Caco-2 (cell line): ENCODE data around the gene IFIT5. TPM values are rescaled to one million over a fixed set of nuclear protein-coding genes. Genes with fewer than 3 reads are reported as not detected.
"Not testable (repeated sequence)": the region's sequence is repeated elsewhere in the genome, so short reads cannot be mapped to it uniquely, and the experiment has no call there.

Experiments
- BruUV-seq: library from RNA; stranded (reverse); fragments of 400-500 nt; replicated peaks from 2 replicates; lab custom pipeline; 2021; lab: Mats Ljungman, UMichigan
- CTCF ChIA-PET: fragments of 300-600 bp; sonication (Branson Sonifier 250); formaldehyde crosslinking; loops from one replicate; lab custom pipeline; 2022; ENCODE audit warnings: antibody characterized with exemption; lab: Charles Lee
- POLR2A ChIA-PET: fragments of 300-600 bp; sonication (Branson Sonifier 250); formaldehyde crosslinking; loops from one replicate; lab custom pipeline; 2022; ENCODE audit warnings: antibody characterized with exemption; lab: Charles Lee
- DNase-seq, 2 experiments: peaks; one replicate each; pipeline versions ENCODE4 v3.0.0 to v3.0.0-alpha.2; 2020 to 2022
- H3K27me3 ChIP-seq: replicated peaks from 2 replicates; pipeline ENCODE4 v1.6.0; 2011; ENCODE audit warnings: low read length; ENCODE audit not compliant: control insufficient read depth, insufficient read depth
- H3K36me3 ChIP-seq: 2 replicates; pipeline ENCODE4 v1.5.1; 2011; ENCODE audit warnings: low read length; ENCODE audit not compliant: control insufficient read depth, insufficient read depth
- H3K4me1 ChIP-seq: fragments of 250-450 bp; sonication (Bioruptor Pico); 2 replicates; pipeline ENCODE4 v1.5.1; 2020; ENCODE audit warnings: mild to moderate bottlenecking
- H3K4me3 ChIP-seq: 2 replicates; pipeline ENCODE4 v1.5.1; 2011; ENCODE audit warnings: low read depth, mild to moderate bottlenecking, control low read depth, low read length
- H3K9me3 ChIP-seq: fragments of 250-450 bp; sonication (Bioruptor Pico); 2 replicates; pipeline ENCODE4 v1.5.1; 2020; ENCODE audit warnings: mild to moderate bottlenecking, moderate library complexity
- H3K27ac Mint-ChIP-seq: one replicate; pipeline ENCODE4 v1.8.0; 2022; ENCODE audit warnings: mixed read lengths; ENCODE audit not compliant: unreplicated experiment
- H3K27me3 Mint-ChIP-seq: one replicate; pipeline ENCODE4 v1.8.0; 2022; ENCODE audit warnings: mixed read lengths; ENCODE audit not compliant: insufficient read depth, unreplicated experiment
- H3K36me3 Mint-ChIP-seq: one replicate; pipeline ENCODE4 v1.8.0; 2022; ENCODE audit warnings: mild to moderate bottlenecking, mixed read lengths; ENCODE audit not compliant: insufficient read depth, unreplicated experiment
- H3K4me1 Mint-ChIP-seq: one replicate; pipeline ENCODE4 v1.8.0; 2022; ENCODE audit warnings: low read depth, mixed read lengths; ENCODE audit not compliant: unreplicated experiment
- H3K4me3 Mint-ChIP-seq: one replicate; pipeline ENCODE4 v1.8.0; 2022; ENCODE audit warnings: mild to moderate bottlenecking, moderate library complexity, mixed read lengths; ENCODE audit not compliant: unreplicated experiment
- H3K9me3 Mint-ChIP-seq: one replicate; pipeline ENCODE4 v1.8.0; 2022; ENCODE audit warnings: mixed read lengths; ENCODE audit not compliant: unreplicated experiment
- intact Hi-C: fragments of 100-400 bp; cut with micrococcal nuclease; formaldehyde crosslinking; loops from one replicate; pipeline ENCODE4 v1.10.0; 2022; ENCODE audit not compliant: unreplicated experiment
- total RNA-seq: library from RNA; stranded (reverse); gene quantifications from 2 replicates; pipeline ENCODE4 v1.2.3, GENCODE V29; 2022
- TF ChIP-seq, protein P1 (sequence below), 2 experiments: fragments of 200-600 bp in 1 of 2; IDR thresholded peaks; 1 replicate in 1 of 2; 2 replicates in 1 of 2; pipeline versions ENCODE4 v1.5.1 to v1.8.0; 2011 to 2022; ENCODE audit warnings: antibody characterized with exemption in 1 of 2, control low read depth in 1 of 2, inconsistent platforms in 1 of 2, low read depth in 1 of 2, low read length in 1 of 2, mild to moderate bottlenecking in 1 of 2, moderate library complexity in 1 of 2; ENCODE audit not compliant: insufficient read depth in 1 of 2, severe bottlenecking in 1 of 2, unreplicated experiment in 1 of 2

IFIT5 gene
- total RNA-seq, 1 experiment from 2014 or later = 2.4 TPM

DNA sequence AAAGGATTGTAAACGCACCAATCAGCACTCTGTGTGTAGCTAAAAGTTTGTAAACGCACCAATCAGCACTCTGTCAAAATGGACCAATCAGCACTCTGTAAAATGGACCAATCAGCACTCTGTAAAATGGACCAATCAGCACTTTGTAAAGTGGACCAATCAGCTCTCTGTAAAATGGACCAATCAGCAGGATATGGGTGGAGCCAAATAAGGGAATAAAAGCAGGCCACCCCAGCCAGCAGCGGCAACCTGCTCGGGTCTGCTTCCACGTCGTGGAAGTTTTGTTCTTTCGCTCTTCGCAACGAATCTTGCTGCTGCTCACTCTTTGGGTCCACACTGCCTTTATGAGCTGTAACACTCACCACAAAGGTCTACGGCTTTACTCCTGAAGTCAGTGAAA lies 2.1 kb upstream of the IFIT5 start:
- H3K27ac Mint-ChIP-seq, H3K4me3 Mint-ChIP-seq, H3K27me3 ChIP-seq, BruUV-seq, H3K4me1 Mint-ChIP-seq, CTCF ChIA-PET, DNase-seq, H3K4me1 ChIP-seq, intact Hi-C loops, POLR2A ChIA-PET, H3K27me3 Mint-ChIP-seq, H3K4me3 ChIP-seq, H3K36me3 Mint-ChIP-seq, H3K36me3 ChIP-seq, H3K9me3 ChIP-seq, H3K9me3 Mint-ChIP-seq: not testable (repeated sequence)

DNA sequence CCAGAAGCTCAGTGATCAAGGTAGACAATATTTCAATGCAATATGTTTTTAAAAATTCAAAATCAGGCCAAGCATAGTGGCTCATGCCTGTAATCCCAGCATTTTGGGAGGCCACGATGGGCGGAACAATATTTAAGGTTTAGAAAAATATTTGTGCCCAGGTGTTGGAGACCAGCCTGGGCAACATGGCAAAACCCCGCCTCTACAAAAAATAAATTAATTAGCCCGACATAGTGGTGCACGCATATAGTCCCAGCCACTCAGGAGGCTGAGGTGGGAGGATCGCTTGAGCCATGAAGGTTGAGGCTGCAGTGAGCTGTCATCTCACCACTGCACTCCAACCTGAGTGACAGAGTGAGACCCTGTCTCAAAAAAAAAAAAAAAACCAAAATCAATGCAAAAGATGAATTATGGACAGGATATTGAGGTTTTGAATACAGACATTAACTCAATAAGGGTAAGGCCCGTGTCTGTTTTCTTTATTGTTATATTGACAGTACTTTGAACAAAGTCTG lies 913 bp upstream of the IFIT5 start:
- no peak for DNase-seq
- no peaks in the 10 kb centered on the region for H3K36me3 ChIP-seq
- POLR2A ChIA-PET = no interaction called here
- H3K4me3 ChIP-seq = no peak overlapping the region
- Mint-ChIP-seq H3K4me3 (peak overlapping the region; percentile 77), H3K9me3 (no peaks in the 10 kb centered on the region), H3K36me3 (no peaks in the 10 kb centered on the region), H3K4me1 (no peaks in the 10 kb centered on the region), H3K27ac (peak overlapping the region; percentile 14), H3K27me3 (no peaks in the 10 kb centered on the region)
- intact Hi-C loops = no loop called here
- CTCF ChIA-PET = no interaction called here
- BruUV-seq = no TSS peak
- H3K27me3 ChIP-seq = no peaks in the 10 kb centered on the region
- H3K4me1 ChIP-seq = peaks cover 4% of the 10 kb centered on the region; the same call in 1 of the 2 replicates
- H3K9me3 ChIP-seq = no peaks in the 10 kb centered on the region
- TF ChIP-seq, protein P1, sequence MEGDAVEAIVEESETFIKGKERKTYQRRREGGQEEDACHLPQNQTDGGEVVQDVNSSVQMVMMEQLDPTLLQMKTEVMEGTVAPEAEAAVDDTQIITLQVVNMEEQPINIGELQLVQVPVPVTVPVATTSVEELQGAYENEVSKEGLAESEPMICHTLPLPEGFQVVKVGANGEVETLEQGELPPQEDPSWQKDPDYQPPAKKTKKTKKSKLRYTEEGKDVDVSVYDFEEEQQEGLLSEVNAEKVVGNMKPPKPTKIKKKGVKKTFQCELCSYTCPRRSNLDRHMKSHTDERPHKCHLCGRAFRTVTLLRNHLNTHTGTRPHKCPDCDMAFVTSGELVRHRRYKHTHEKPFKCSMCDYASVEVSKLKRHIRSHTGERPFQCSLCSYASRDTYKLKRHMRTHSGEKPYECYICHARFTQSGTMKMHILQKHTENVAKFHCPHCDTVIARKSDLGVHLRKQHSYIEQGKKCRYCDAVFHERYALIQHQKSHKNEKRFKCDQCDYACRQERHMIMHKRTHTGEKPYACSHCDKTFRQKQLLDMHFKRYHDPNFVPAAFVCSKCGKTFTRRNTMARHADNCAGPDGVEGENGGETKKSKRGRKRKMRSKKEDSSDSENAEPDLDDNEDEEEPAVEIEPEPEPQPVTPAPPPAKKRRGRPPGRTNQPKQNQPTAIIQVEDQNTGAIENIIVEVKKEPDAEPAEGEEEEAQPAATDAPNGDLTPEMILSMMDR (IDR thresholded peaks at IDR 0.05; ENCODE audit: insufficient read depth in 1 of 2, low read depth in 1 of 2, low read length in 1 of 2, severe bottlenecking in 1 of 2, unreplicated experiment in 1 of 2) = no peak

DNA sequence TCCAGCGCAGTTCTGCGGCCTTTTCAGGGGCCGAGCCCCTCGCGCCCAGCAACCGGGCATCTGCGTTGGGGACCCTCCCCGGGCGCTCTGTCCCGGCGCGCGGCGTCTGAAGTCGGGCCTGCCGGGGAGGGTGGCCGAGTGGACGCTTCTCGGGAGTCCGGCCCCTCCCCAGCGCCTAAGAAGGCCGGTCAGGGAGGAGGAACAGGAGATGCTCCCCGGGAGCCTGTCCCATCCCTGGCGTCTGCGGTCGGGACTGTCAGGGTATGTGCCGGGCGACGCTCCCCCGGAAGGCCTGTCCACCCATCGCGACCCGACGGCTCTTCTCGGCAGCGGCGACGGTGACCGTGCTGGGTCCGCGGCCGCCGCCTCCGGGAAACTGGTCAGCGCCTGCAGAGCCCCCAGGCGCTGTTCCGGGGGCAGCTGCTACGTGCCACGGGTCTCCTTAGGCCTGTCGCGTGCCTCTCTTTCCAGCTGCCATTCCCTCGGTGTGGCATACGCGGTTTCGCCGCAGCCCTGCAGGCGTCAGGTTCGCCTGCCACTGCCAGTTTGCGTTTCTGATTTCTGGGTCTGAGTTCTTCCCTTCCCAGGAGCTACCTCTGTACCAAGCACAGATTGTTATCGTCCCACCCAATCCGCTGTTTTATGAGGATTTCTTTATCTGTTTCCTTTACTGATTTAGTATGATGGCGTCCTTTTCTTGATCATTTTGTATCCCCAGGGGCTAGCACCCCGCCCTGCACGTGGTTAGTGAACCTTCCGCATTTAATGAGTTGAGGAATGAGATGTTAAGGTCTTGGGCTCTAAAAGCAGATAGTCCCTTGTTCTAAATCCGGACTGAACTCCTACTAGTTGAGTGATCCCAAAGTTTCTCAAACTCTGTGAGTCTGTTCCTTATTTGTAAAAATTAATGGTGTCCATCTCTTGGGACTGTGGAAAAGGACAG lies 782 bp downstream of the IFIT5 start:
- H3K27me3 ChIP-seq = no peaks in the 10 kb centered on the region
- Mint-ChIP-seq H3K4me1 (no peaks in the 10 kb centered on the region), H3K27me3 (no peaks in the 10 kb centered on the region), H3K36me3 (no peaks in the 10 kb centered on the region), H3K27ac (peak overlapping the region; percentile 26), H3K4me3 (peak overlapping the region; percentile 77), H3K9me3 (no peaks in the 10 kb centered on the region)
- CTCF ChIA-PET = interaction anchor here (1.0 kb wide), 1 partner anchor 9 kb away, joined by 4 read pairs; no protein-coding TSS in a partner anchor
- DNase-seq = no peak
- POLR2A ChIA-PET = no interaction called here
- peak overlapping the region; percentile 53 for H3K4me3 ChIP-seq
- no peaks in the 10 kb centered on the region for H3K9me3 ChIP-seq
- H3K36me3 ChIP-seq = no peaks in the 10 kb centered on the region
- intact Hi-C loops = loop anchor here (1.0 kb wide), 1 partner anchor 22 kb away; no protein-coding TSS in a partner anchor
- TF ChIP-seq, protein P1 (IDR thresholded peaks at IDR 0.05; ENCODE audit: insufficient read depth in 1 of 2, low read depth in 1 of 2, low read length in 1 of 2, severe bottlenecking in 1 of 2, unreplicated experiment in 1 of 2) = no peak
- H3K4me1 ChIP-seq = peaks cover 4% of the 10 kb centered on the region; the same call in 1 of the 2 replicates
- BruUV-seq = no TSS peak
